ENCODE measurements around the gene SDF2. TPM values are rescaled to one million over a fixed set of nuclear protein-coding genes. Genes with fewer than 3 reads are reported as not detected.

The SDF2 gene
- total and polyA plus RNA-seq, 10 of the 15 experiments (the other 5 are each of a cell fraction or from before 2014, with no cell fraction given) = 29.8 to 81.0 (median 41.5) TPM

DNA sequence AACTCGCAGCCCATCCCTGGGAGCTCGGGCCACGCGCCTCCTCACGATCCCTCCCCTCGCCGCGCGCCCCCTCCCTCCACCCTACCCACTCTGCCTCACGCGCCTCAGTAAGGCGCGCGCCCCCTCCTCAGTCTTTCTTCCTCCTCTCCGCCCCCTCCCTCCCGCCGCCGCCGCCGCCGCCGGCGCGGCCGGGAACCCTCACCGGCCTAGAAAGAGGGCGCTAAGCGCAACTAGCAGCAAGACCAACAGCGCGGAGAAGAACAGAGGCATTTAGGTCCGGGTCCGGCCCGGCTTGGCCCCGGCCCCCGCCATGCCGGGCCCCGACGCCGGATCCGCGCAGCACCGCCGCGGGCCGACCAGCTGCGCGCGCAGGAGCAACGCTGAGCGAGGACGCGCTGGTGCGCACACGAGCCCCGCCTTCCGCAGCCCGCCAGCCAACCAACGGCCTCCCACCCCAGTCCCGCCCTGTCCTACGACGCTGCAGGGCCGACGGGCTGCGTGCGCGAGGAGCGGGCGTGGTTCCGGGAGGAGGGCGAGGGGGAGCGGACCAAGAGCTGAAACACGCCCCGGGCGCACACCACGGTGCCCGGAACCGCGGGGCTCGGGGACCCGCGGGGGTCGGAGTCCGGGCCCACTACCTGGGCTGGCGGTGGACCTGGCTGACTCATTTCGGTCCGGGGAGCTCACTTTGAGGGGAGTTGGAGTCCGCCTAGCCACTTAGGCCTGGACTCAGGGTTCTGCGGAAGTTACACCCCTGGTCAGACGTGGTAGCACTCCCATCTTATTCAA lies 16.7 kb downstream of the SDF2 start, which contains the start of gene BLTP2 (continued):
- TF ChIP-seq CBX3 (IDR thresholded peaks at IDR 0.05; ENCODE audit: borderline replicate concordance, low read depth) (no peak), NFIC (IDR thresholded peaks at IDR 0.05; ENCODE audit: low read depth, low read length) (no peak), YY1 (IDR thresholded peaks at IDR 0.05; ENCODE audit: low read depth, low read length) (peak; percentile 91), HDGF (IDR thresholded peaks at IDR 0.05) (peak; percentile 65; the same call in 1 of the 2 replicates), EP300 (IDR thresholded peaks at IDR 0.05; ENCODE audit: borderline replicate concordance in 1 of 2, control insufficient read depth in 1 of 2, low read depth in 2 of 2, low read length in 2 of 2) (no peak), CHD1 (IDR thresholded peaks at IDR 0.05; ENCODE audit: low read depth, low read length) (no peak), ZSCAN29 (IDR thresholded peaks at IDR 0.05) (no peak), BCL3 (IDR thresholded peaks at IDR 0.05; ENCODE audit: borderline replicate concordance, insufficient read depth, low read depth, low read length, poor library complexity, severe bottlenecking) (peak; percentile 60), MTA2 (IDR thresholded peaks at IDR 0.05; ENCODE audit: low read depth) (no peak; the same call in 1 of the 2 replicates), E2F8 (IDR thresholded peaks at IDR 0.05; ENCODE audit: low read depth, partially characterized antibody) (peak; percentile 50), IRF4 (IDR thresholded peaks at IDR 0.05; ENCODE audit: low read depth, low read length) (no peak), SMARCA5 (IDR thresholded peaks at IDR 0.05) (peak; percentile 77; the same call in 1 of the 2 replicates), ELK1 (IDR thresholded peaks at IDR 0.05; ENCODE audit: low read depth, low read length) (peak; percentile 67)
- TF ChIP-seq, protein P1, sequence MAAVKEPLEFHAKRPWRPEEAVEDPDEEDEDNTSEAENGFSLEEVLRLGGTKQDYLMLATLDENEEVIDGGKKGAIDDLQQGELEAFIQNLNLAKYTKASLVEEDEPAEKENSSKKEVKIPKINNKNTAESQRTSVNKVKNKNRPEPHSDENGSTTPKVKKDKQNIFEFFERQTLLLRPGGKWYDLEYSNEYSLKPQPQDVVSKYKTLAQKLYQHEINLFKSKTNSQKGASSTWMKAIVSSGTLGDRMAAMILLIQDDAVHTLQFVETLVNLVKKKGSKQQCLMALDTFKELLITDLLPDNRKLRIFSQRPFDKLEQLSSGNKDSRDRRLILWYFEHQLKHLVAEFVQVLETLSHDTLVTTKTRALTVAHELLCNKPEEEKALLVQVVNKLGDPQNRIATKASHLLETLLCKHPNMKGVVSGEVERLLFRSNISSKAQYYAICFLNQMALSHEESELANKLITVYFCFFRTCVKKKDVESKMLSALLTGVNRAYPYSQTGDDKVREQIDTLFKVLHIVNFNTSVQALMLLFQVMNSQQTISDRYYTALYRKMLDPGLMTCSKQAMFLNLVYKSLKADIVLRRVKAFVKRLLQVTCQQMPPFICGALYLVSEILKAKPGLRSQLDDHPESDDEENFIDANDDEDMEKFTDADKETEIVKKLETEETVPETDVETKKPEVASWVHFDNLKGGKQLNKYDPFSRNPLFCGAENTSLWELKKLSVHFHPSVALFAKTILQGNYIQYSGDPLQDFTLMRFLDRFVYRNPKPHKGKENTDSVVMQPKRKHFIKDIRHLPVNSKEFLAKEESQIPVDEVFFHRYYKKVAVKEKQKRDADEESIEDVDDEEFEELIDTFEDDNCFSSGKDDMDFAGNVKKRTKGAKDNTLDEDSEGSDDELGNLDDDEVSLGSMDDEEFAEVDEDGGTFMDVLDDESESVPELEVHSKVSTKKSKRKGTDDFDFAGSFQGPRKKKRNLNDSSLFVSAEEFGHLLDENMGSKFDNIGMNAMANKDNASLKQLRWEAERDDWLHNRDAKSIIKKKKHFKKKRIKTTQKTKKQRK (IDR thresholded peaks at IDR 0.05; ENCODE audit: low read depth, low read length) = no peak
- TF ChIP-seq, protein P2, sequence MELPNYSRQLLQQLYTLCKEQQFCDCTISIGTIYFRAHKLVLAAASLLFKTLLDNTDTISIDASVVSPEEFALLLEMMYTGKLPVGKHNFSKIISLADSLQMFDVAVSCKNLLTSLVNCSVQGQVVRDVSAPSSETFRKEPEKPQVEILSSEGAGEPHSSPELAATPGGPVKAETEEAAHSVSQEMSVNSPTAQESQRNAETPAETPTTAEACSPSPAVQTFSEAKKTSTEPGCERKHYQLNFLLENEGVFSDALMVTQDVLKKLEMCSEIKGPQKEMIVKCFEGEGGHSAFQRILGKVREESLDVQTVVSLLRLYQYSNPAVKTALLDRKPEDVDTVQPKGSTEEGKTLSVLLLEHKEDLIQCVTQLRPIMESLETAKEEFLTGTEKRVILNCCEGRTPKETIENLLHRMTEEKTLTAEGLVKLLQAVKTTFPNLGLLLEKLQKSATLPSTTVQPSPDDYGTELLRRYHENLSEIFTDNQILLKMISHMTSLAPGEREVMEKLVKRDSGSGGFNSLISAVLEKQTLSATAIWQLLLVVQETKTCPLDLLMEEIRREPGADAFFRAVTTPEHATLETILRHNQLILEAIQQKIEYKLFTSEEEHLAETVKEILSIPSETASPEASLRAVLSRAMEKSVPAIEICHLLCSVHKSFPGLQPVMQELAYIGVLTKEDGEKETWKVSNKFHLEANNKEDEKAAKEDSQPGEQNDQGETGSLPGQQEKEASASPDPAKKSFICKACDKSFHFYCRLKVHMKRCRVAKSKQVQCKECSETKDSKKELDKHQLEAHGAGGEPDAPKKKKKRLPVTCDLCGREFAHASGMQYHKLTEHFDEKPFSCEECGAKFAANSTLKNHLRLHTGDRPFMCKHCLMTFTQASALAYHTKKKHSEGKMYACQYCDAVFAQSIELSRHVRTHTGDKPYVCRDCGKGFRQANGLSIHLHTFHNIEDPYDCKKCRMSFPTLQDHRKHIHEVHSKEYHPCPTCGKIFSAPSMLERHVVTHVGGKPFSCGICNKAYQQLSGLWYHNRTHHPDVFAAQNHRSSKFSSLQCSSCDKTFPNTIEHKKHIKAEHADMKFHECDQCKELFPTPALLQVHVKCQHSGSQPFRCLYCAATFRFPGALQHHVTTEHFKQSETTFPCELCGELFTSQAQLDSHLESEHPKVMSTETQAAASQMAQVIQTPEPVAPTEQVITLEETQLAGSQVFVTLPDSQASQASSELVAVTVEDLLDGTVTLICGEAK (IDR thresholded peaks at IDR 0.05; ENCODE audit: borderline replicate concordance) = peak; percentile 77

Data from GM12878 (cell line).